Gastroesophageal sphincter (tissue), 3 donors: ENCODE results near the gene SPATA1.

ENCODE experiments used
- CTCF ChIP-seq, 4 experiments: fragments of 200-600 bp in 2 of 4; fragments of 450-650 bp in 2 of 4; sonication (generic) in 1 of 4; IDR thresholded peaks; one replicate each; pipeline ENCODE4 v1.5.1; 2017 to 2019; ENCODE audit warnings: antibody characterized with exemption in 4 of 4, mild to moderate bottlenecking in 2 of 4, moderate library complexity in 2 of 4
- POLR2A ChIP-seq, 2 donors: fragments of 450-650 bp; IDR thresholded peaks; one replicate each; pipeline ENCODE4 v1.6.1; 2017; ENCODE audit warnings: antibody characterized with exemption in 2 of 2, mild to moderate bottlenecking in 2 of 2, moderate library complexity in 1 of 2

GRCh38 chr1:84584126-84584525, 77.9 kb downstream of the SPATA1 start:
- TF ChIP-seq POLR2A (IDR thresholded peaks at IDR 0.05) (no peak), CTCF (IDR thresholded peaks at IDR 0.05) (no peak)
